Glomerular endothelial cell (primary cell): ENCODE data around the gene MVB12B. TPM values are rescaled to one million over a fixed set of nuclear protein-coding genes. Genes with fewer than 3 reads are reported as not detected.

Source experiments
- DNase-seq: peaks from one replicate; pipeline ENCODE4 v3.0.0-alpha.2; 2011; ENCODE audit warnings: low read depth, low spot score; ENCODE audit errors: extremely low read depth
- total RNA-seq: library from RNA; depleted of rRNA; stranded (reverse); fragments of >200 nt; gene quantifications from 2 replicates; pipeline ENCODE4 v1.2.3, GENCODE V29; 2015

Gene MVB12B
- total RNA-seq, 1 donor from 2014 or later, result 11.4 TPM

DNA sequence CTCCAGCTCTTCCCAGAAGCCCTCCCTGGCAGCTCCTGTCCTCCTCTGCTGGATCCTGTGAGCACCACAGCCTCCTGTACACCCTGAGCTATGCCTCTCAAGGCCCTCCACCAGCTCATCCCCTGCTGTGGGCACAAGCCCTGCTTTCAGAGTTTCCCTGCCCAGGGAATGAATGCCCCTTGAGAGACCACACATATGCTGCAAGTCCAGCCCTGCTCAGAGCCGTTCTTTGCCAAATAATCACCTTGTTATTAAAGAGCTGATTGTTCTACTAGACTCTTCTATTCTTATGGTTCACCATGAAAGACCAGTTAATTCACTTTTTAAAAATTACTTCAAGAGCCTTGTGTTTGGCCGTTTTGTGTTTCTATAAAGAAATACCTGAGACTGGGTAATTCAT is 121.5 kb downstream of the MVB12B start:
- no peak for DNase-seq

- DNase-seq, result no peak
Observed at GRCh38 chr9:126448865-126449577, 122.4 kb downstream of the MVB12B start.

GRCh38 chr9:126449725-126450667 is 123.4 kb downstream of the MVB12B start:
- DNase-seq, result no peak

GRCh38 chr9:126450668-126451205 is 124.1 kb downstream of the MVB12B start:
- DNase-seq, result no peak

- DNase-seq, result no peak
Observed at GRCh38 chr9:126451316-126451885, 124.8 kb downstream of the MVB12B start.

DNA sequence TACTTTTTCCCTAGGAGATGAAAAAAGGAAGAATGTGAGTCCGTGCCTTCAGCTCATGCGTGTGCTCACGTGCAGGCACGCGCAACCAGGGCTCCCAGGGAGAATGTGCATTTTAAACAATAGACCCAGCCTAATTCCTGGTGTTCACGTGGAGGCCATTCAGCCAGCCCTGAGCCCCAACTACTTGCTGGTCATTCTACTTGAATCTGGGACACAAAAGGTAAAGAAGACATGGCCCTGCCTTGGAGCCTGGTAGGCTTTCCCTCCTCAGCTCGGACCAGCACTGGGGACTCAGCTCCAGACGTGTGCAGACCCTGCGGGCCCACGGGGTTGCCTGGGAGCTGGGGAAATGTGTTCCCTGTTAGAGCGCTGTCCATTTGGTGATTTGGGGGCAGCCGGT is 125.5 kb downstream of the MVB12B start:
- no peak for DNase-seq

DNA sequence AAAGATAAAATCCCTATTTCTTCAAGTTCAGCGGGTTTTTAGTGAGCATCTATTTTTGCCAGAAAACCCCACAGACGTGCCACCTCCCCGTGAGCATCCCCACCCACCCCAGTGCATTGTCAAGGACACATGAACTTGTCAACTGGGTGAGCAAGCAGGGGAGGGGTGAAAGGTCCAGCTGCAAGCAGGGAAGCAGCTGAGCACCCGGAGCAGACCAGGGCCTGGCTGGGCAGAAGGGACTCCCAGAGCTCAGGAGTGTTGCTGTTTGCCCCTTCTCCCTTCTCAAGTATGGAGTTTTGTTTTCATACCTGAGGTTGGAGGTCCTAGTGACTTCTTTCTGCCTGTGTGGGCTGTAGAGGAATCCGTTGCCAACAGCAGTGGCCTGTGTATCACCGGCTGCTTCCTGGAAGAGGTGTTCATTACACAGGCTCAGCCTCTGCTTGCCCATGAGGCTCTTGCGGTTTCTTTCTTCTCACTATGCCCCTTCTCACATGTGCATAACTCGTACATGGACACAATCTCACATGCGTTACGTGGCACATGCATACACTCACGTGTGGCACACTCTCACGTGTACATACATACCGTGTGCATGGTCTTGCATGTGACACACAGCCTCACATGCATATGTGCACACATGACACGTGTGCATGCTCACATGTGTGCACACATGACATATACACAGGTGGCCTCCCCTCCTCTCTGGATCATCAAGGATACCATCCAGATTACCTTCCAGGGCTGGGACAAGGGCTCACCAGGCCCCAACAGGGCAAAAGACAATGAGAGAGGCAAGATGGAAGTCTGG is 126.7 kb downstream of the MVB12B start:
- no peak for DNase-seq

DNA sequence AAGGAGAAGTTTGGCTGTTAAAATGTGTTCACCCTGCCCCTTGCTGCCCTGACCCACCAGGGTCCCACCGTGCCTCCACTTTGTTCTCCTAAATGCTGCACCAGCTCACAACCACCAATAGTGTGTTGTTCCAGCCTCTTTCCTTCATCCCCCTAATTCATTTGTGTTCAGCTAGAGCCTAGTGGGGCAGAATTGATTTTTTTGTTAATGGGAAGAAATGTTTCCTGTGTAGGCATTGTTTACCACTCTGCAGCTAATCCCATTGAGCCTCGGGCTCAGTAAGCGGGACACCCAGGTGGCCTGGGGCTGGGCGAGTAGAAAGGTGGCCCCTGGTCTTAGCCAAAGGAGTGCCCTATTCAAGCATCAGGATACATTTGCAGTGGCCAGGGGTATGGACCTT is 127.6 kb downstream of the MVB12B start:
- DNase-seq, result no peak

DNA sequence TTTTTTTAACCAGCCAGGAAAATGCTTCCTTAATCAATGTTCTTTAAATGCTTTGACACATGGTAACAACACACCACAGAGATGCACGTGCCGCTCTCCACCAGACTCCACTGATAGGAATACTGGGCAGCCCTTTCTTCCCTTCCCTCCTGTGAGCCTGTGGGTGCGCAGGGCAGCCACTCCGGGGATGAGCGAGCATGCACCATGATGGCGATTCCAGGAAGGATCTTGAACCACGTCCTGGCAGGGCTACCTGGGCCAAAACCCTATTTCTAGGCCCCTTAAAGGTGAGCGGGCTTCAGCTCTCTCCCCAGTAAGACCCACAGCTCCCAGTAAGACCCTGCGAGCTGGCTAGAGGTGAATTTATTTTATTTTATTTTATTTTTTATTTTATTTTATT is 128.2 kb downstream of the MVB12B start:
- no peak for DNase-seq

DNA sequence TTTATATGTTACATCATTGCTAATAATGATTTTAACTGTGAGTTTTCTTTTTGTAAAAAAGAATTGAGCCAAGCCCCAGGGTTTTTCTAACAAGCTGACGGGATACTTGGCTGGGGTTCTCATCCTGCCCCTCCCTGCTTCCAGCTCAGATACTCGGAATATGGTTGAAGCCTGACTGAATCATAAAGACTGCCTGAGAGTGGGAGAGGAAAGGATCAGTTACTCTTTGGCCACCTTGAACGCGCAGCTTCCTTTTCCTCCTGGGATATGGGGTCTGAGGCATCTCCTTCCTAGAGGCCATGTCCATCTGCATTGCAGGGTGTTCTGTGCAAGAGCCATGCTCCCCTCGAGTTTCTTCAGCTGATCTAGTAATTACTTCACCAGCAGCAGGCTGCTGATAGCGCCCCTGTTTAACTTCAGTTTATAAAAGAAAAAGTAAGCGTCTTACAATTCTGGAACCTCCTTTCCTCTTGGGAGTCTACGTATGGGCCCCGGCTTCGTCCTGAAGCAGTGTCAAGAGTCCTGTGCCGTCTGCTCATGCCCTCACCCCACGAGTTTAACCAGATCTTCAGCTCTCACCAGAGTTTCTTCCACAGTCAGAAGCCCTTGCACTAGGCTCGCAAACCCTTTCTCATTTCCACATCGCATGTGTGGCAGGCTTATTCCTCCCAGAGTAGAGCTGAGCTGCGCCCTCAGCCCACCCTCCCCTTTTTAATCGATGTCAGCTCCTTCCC is 130.0 kb downstream of the MVB12B start:
- no peak for DNase-seq

GRCh38 chr9:126457175-126457547 is 130.5 kb downstream of the MVB12B start:
- DNase-seq, result no peak

DNA sequence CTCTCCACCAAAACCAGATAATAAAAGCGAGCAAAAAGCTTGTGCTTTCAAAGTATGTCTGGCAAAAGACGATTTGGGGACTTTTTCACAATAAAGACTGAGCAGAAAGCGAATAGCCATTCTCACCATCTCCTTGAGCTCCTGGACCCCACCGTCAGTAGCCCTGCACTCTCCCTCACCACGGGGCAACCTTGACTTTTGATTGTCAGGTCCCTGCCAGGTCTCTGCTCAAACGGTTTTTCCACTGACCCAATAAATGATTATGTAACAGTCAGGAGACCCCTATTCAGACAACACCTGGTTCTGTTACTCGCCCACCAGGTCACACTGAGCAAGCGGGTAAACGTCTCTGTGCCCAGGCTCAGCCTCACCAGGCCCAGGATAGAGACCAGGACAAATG is 131.3 kb downstream of the MVB12B start:
- DNase-seq, result no peak

DNA sequence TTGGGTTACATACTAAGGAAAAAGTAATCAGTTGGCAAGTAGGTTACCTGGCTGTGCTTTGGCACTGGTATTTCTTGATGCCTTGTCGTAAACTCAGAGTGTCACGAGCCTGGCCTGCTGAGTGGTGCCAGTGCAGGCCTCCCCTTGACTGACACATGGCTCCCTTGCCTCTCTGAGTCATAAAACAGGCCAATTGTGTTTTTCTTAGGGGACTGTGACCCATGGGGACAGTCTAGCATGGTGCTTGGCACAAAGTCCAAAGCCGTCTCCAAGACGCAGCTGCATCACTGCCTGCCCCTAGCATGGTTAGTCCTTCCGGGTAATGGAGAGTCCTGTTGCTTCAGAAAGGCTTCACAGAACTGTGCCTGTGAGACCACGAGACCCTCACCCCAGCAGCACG is 132.5 kb downstream of the MVB12B start:
- no peak for DNase-seq

GRCh38 chr9:126459546-126459945 is 132.9 kb downstream of the MVB12B start:
- no peak for DNase-seq

- no peak for DNase-seq
Observed at GRCh38 chr9:126459965-126460843, 133.6 kb downstream of the MVB12B start.

DNA sequence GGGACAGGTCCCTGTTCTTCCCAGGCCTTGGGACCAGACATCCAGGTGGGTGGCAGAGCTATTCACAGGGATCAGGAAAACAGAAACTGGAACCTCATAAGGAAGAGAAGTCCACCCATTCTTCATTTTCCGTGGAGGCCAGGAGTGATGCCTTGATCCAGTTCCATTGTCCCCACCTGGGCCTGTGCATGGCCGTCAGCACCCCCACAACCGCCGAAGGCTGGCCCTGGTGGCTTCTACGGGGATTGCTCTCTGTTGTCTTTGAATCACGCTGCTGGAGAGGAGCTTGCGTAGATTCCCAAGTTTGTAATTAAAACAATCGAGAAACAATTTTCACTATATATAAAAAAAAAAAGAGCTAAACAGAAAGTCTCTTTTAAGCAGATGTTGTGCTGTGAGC is 134.4 kb downstream of the MVB12B start:
- no peak for DNase-seq

- DNase-seq, result no peak
Observed at GRCh38 chr9:126461608-126462007, 135.0 kb downstream of the MVB12B start.

DNA sequence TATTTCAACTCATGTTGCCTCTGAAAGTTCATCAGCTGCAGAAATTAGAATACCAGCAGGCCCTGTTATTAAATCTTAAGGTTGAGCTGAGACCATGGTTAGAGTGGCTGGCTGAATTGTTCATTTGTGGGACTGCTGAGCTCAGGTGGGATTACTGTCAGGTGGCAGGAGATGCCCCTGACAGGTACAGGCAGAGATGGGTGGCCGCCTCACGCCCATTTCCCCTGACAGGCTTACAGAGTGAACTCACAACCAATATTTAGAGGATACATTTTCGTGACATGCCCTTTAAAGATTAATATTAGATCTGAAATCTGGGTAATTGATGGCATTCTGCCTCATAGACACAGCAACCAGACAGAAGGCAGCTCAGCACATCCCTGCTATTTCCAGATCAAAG is 136.0 kb downstream of the MVB12B start:
- DNase-seq, result no peak

- DNase-seq, result no peak
Observed at GRCh38 chr9:126463426-126463825, 136.8 kb downstream of the MVB12B start.
